Measurements from ENCODE around the gene EDC4. TPM values are rescaled to one million over a fixed set of nuclear protein-coding genes. Genes with fewer than 3 reads are reported as not detected.

The EDC4 gene
- total RNA-seq, 4 donors from 2014 or later = 36.7 to 62.4 (median 55.6) TPM

DNA sequence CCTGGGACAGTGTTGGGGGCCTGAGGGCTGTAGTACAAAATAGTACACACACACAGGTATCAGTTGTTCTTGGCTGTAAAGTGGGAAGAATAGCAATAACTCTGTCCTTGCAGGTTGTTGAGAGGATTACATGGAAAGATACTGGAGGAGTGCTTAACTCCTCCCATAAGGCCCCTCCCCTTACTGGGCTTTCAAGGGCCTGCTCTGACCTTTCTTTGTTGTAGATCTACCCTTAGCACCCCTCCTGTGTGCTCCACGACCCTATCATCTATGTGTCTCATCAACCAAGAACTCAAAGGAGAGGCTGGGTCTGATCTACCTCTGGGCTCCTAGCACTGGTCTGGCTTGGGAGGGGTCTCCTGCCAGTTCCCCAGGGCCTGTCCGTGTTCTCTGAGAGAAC is 8.3 kb upstream of the EDC4 start:
- H3K27ac ChIP-seq = peak overlapping the region in 1 of 4 donors; percentile 88
- no peak for DNase-seq (ENCODE audit: low spot score in 2 of 2)
- H3K27me3 ChIP-seq = no peaks in the 10 kb centered on the region
- H3K4me1 ChIP-seq = peaks cover 0 to 50% (median 17%) of the 10 kb centered on the region in 4 donors
- peaks cover 0 to 49% (median 0%) of the 10 kb centered on the region in 3 donors for H3K36me3 ChIP-seq
- no peak overlapping the region for H3K4me3 ChIP-seq
- TF ChIP-seq POLR2A (IDR thresholded peaks at IDR 0.05) (no peak), EP300 (IDR thresholded peaks at IDR 0.05) (no peak)
- TF ChIP-seq, protein P1, sequence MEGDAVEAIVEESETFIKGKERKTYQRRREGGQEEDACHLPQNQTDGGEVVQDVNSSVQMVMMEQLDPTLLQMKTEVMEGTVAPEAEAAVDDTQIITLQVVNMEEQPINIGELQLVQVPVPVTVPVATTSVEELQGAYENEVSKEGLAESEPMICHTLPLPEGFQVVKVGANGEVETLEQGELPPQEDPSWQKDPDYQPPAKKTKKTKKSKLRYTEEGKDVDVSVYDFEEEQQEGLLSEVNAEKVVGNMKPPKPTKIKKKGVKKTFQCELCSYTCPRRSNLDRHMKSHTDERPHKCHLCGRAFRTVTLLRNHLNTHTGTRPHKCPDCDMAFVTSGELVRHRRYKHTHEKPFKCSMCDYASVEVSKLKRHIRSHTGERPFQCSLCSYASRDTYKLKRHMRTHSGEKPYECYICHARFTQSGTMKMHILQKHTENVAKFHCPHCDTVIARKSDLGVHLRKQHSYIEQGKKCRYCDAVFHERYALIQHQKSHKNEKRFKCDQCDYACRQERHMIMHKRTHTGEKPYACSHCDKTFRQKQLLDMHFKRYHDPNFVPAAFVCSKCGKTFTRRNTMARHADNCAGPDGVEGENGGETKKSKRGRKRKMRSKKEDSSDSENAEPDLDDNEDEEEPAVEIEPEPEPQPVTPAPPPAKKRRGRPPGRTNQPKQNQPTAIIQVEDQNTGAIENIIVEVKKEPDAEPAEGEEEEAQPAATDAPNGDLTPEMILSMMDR (IDR thresholded peaks at IDR 0.05) = no peak
- 62 to 69% methylated on average over 2 of the region's 2 CpGs for whole genome bisulfite sequencing, 2 donors
- no peaks in the 10 kb centered on the region for H3K9me3 ChIP-seq

DNA sequence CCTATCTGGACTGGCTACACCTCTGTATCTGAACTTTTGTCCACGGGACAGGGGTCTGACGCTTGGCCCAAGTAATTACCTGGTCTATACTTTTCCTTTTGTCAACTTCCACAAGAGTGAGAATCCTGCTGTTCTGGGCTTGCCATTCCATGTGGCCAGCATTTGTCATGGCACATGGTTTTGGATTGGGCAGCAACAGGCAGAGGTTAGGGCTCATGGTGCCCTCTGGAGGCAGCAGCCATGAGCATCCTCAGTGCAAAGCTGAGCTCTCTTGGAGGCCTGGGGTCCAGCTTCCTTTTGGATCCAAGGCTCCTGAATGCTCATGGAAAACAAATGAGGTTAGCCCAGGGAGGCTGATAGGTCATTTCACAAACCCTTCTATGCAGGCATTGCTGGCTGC is 7.5 kb upstream of the EDC4 start:
- peak overlapping the region in 1 of 4 donors; percentile 26 for H3K27ac ChIP-seq
- TF ChIP-seq POLR2A (IDR thresholded peaks at IDR 0.05) = no peak
- H3K36me3 ChIP-seq = peaks cover 0 to 56% (median 0%) of the 10 kb centered on the region in 3 donors
- H3K4me1 ChIP-seq = peaks cover 0 to 50% (median 17%) of the 10 kb centered on the region in 4 donors
- no peak overlapping the region for H3K4me3 ChIP-seq
- DNase-seq (ENCODE audit: low spot score in 2 of 2) = no peak
- no peaks in the 10 kb centered on the region for H3K27me3 ChIP-seq
- H3K9me3 ChIP-seq = no peaks in the 10 kb centered on the region
- 83 to 88% methylated on average over 2 of the region's 2 CpGs for WGBS, 2 donors

DNA sequence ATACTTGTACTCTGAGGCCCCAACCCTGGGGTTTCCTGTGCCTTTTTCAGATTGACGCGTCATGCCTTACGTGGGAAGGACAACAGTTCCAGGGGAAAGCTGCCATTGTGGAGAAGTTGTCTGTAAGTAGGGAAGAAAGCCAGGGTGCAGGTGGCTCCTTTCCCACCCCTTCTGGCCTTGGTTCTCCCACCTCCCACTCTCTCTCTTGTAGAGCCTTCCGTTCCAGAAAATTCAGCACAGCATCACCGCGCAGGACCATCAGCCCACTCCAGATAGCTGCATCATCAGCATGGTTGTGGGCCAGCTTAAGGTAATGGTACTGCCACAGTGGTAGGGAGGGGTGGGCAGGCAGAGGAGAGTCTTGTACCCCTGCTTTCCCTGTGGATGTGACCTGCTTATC is 4.6 kb upstream of the EDC4 start:
- TF ChIP-seq EP300 (IDR thresholded peaks at IDR 0.05) (no peak), POLR2A (IDR thresholded peaks at IDR 0.05) (no peak)
- TF ChIP-seq, protein P1 (IDR thresholded peaks at IDR 0.05) = no peak
- Histone ChIP-seq H3K9me3 (no peaks in the 10 kb centered on the region), H3K36me3 (peaks cover 0 to 70% (median 0%) of the 10 kb centered on the region in 3 donors), H3K27me3 (no peaks in the 10 kb centered on the region), H3K27ac (no peak overlapping the region), H3K4me3 (no peak overlapping the region), H3K4me1 (peaks cover 0 to 32% (median 11%) of the 10 kb centered on the region in 4 donors)
- DNase-seq (ENCODE audit: low spot score in 2 of 2) = no peak
- 83 to 95% methylated on average over 6 of the region's 6 CpGs for WGBS, 2 donors

DNA sequence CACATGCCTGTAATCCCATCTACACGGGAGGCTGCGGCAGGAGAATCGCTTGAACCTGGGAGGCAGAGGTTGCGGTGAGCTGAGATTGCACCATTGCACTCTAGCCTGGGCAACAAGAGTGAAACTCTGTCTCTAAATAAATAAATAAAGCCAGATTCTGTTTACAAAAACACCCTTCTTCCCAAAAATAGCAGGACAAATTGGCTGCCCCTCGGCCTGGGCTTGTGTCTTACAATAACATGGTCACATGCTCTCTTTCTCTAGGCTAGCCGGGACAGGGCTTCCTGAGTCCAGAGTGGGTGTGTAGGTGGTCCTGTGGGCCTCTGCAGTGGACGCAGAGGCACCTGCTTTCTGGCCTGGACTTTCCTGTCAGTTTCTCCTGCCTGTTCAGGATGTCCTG is 3.2 kb upstream of the EDC4 start:
- Histone ChIP-seq H3K4me1 (peaks cover 0 to 31% (median 16%) of the 10 kb centered on the region in 4 donors), H3K36me3 (peaks cover 0 to 70% (median 0%) of the 10 kb centered on the region in 3 donors), H3K27me3 (no peaks in the 10 kb centered on the region), H3K9me3 (no peaks in the 10 kb centered on the region), H3K27ac (no peak overlapping the region), H3K4me3 (no peak overlapping the region)
- DNase-seq (ENCODE audit: low spot score in 2 of 2) = no peak
- TF ChIP-seq, protein P1 (IDR thresholded peaks at IDR 0.05) = no peak
- no peak for TF ChIP-seq EP300 (IDR thresholded peaks at IDR 0.05)
- TF ChIP-seq POLR2A (IDR thresholded peaks at IDR 0.05) = no peak
- WGBS, 2 donors = 73 to 77% methylated on average over 7 of the region's 7 CpGs

DNA sequence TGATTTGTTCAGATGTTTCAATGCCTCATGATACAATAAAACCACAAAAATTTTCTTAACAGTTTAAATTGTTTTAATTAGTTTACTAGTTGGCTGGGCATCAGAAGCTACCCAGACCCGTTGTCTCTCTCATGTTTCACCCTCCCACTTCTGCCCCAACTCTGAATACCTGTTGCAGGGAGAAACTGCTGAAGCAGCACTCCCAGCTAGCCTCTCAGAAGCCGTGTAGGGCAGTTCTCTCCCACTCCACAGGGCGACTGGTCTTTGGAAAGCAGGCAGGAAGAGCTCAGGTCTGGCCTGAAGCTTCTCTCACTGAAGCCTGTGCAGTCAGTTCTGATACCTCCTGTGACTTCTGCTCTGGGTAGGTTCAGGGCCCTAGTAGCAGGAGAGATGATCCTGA is 1.6 kb upstream of the EDC4 start:
- TF ChIP-seq EP300 (IDR thresholded peaks at IDR 0.05) (no peak), POLR2A (IDR thresholded peaks at IDR 0.05) (no peak)
- TF ChIP-seq, protein P1 (IDR thresholded peaks at IDR 0.05) = no peak
- Histone ChIP-seq H3K27ac (no peak overlapping the region), H3K36me3 (peaks cover 0 to 62% (median 0%) of the 10 kb centered on the region in 3 donors), H3K9me3 (no peaks in the 10 kb centered on the region), H3K4me1 (peaks cover 0 to 39% (median 22%) of the 10 kb centered on the region in 4 donors), H3K4me3 (no peak overlapping the region), H3K27me3 (no peaks in the 10 kb centered on the region)
- no peak for DNase-seq (ENCODE audit: low spot score in 2 of 2)
- WGBS, 2 donors = 52 to 71% methylated on average over 3 of the region's 3 CpGs

Data from tibial nerve (tissue), 4 donors.